Dendritic cell treated with granulocyte-macrophage colony-stimulating factor and Interleukin-4, amounts not matched to agents 40 ng/mL and 50 ng/mL, for 4 days (primary cell): ENCODE results near the gene ZNF554.
A peak's percentile ranks its signal among the peaks of the same experiment; 100 is the strongest.
"Not testable (repeated sequence)": the region's sequence is repeated elsewhere in the genome, so short reads cannot be mapped to it uniquely, and the experiment has no call there.

Source experiments
- H3K27ac Mint-ChIP-seq: one replicate; pipeline ENCODE4 v1.8.0; 2022; ENCODE audit warnings: mild to moderate bottlenecking, mixed read lengths
- H3K27me3 Mint-ChIP-seq: one replicate; pipeline ENCODE4 v1.8.0; 2022; ENCODE audit warnings: mild to moderate bottlenecking, mixed read lengths
- H3K36me3 Mint-ChIP-seq: one replicate; pipeline ENCODE4 v1.8.0; 2022; ENCODE audit warnings: low read depth, mixed read lengths
- H3K4me1 Mint-ChIP-seq: one replicate; pipeline ENCODE4 v1.8.0; 2022; ENCODE audit warnings: low read depth, mixed read lengths
- H3K4me3 Mint-ChIP-seq: one replicate; pipeline ENCODE4 v1.8.0; 2022; ENCODE audit warnings: mild to moderate bottlenecking, moderate library complexity, mixed read lengths
- H3K9me3 Mint-ChIP-seq: one replicate; pipeline ENCODE4 v1.8.0; 2022; ENCODE audit warnings: mixed read lengths
- intact Hi-C: fragments of 100-400 bp; cut with micrococcal nuclease; formaldehyde crosslinking; loops from one replicate; pipeline ENCODE4 v1.15.0; 2022

The ZNF554 gene

GRCh38 chr19:2782936-2783780 is 36.5 kb upstream of the ZNF554 start, which contains the start of gene SGTA:
TSS of gene SGTA (minus strand) at chr19:2783273. CDS start at chr19:2769068, 14,205 bp downstream.
- intact Hi-C loops, result loop anchor here (1.0 kb wide), 1 partner anchor 8 kb away; no protein-coding TSS in a partner anchor
- Mint-ChIP-seq H3K4me3 (peak within 1 kb of the TSS; percentile 90), H3K27me3 (no peaks in the 10 kb centered on the region), H3K9me3 (no peaks in the 10 kb centered on the region), H3K36me3 (peaks cover 33% of the 10 kb centered on the region), H3K4me1 (peaks cover 56% of the 10 kb centered on the region), H3K27ac (peak within 1 kb of the TSS; percentile 90)

GRCh38 chr19:2783781-2784145 is 35.9 kb upstream of the ZNF554 start:
- no peaks in the 10 kb centered on the region for H3K27me3 Mint-ChIP-seq
- no peaks in the 10 kb centered on the region for H3K9me3 Mint-ChIP-seq
- H3K36me3 Mint-ChIP-seq, result peaks cover 27% of the 10 kb centered on the region
- H3K27ac Mint-ChIP-seq, result peak overlapping the region; percentile 90
- intact Hi-C loops, result loop anchor here (1.0 kb wide), 1 partner anchor 8 kb away; no protein-coding TSS in a partner anchor
- peaks cover 56% of the 10 kb centered on the region for H3K4me1 Mint-ChIP-seq
- H3K4me3 Mint-ChIP-seq, result peak overlapping the region; percentile 90

GRCh38 chr19:2785244-2785997 is 34.2 kb upstream of the ZNF554 start, which contains the start of gene THOP1:
TSS of gene THOP1 (plus strand) at chr19:2785503. CDS start at chr19:2785663, 160 bp downstream.
- Mint-ChIP-seq H3K4me3 (peak within 1 kb of the TSS; percentile 91), H3K27me3 (no peaks in the 10 kb centered on the region), H3K9me3 (no peaks in the 10 kb centered on the region), H3K4me1 (peaks cover 57% of the 10 kb centered on the region), H3K27ac (peak within 1 kb of the TSS; percentile 74), H3K36me3 (peaks cover 28% of the 10 kb centered on the region)
- intact Hi-C loops, result loop anchor here (1.0 kb wide), 1 partner anchor 45 kb away; the partner anchor contains the start of gene SLC39A3

GRCh38 chr19:2787115-2787514 is 32.6 kb upstream of the ZNF554 start:
- peaks cover 40% of the 10 kb centered on the region for H3K4me1 Mint-ChIP-seq
- no peak overlapping the region for H3K27ac Mint-ChIP-seq
- H3K4me3 Mint-ChIP-seq, result no peak overlapping the region
- peaks cover 40% of the 10 kb centered on the region for H3K36me3 Mint-ChIP-seq
- H3K9me3 Mint-ChIP-seq, result no peaks in the 10 kb centered on the region
- intact Hi-C loops, result no loop called here
- no peaks in the 10 kb centered on the region for H3K27me3 Mint-ChIP-seq

GRCh38 chr19:2788237-2788636 is 31.4 kb upstream of the ZNF554 start:
- H3K27ac Mint-ChIP-seq, result no peak overlapping the region
- H3K4me3 Mint-ChIP-seq, result no peak overlapping the region
- peaks cover 34% of the 10 kb centered on the region for H3K4me1 Mint-ChIP-seq
- intact Hi-C loops, result no loop called here
- no peaks in the 10 kb centered on the region for H3K27me3 Mint-ChIP-seq
- H3K9me3 Mint-ChIP-seq, result no peaks in the 10 kb centered on the region
- peaks cover 38% of the 10 kb centered on the region for H3K36me3 Mint-ChIP-seq

GRCh38 chr19:2790194-2790556 is 29.5 kb upstream of the ZNF554 start:
- Mint-ChIP-seq H3K27ac (no peak overlapping the region), H3K9me3 (no peaks in the 10 kb centered on the region), H3K27me3 (no peaks in the 10 kb centered on the region), H3K4me1 (peaks cover 24% of the 10 kb centered on the region), H3K4me3 (no peak overlapping the region), H3K36me3 (peaks cover 57% of the 10 kb centered on the region)
- intact Hi-C loops, result no loop called here

- Mint-ChIP-seq H3K9me3 (no peaks in the 10 kb centered on the region), H3K4me3 (no peak overlapping the region), H3K27ac (no peak overlapping the region), H3K4me1 (peaks cover 22% of the 10 kb centered on the region), H3K27me3 (no peaks in the 10 kb centered on the region), H3K36me3 (peaks cover 62% of the 10 kb centered on the region)
- intact Hi-C loops, result no loop called here
Measured at GRCh38 chr19:2790557-2791271, 29.0 kb upstream of the ZNF554 start.

GRCh38 chr19:2791440-2791839 is 28.2 kb upstream of the ZNF554 start:
- peaks cover 15% of the 10 kb centered on the region for H3K4me1 Mint-ChIP-seq
- H3K27ac Mint-ChIP-seq, result no peak overlapping the region
- no peak overlapping the region for H3K4me3 Mint-ChIP-seq
- intact Hi-C loops, result no loop called here
- H3K36me3 Mint-ChIP-seq, result peaks cover 69% of the 10 kb centered on the region
- H3K9me3 Mint-ChIP-seq, result no peaks in the 10 kb centered on the region
- H3K27me3 Mint-ChIP-seq, result no peaks in the 10 kb centered on the region

- intact Hi-C loops, result no loop called here
- Mint-ChIP-seq H3K36me3 (peaks cover 74% of the 10 kb centered on the region), H3K4me3 (no peak overlapping the region), H3K9me3 (no peaks in the 10 kb centered on the region), H3K27ac (no peak overlapping the region), H3K27me3 (no peaks in the 10 kb centered on the region), H3K4me1 (peaks cover 16% of the 10 kb centered on the region)
Measured at GRCh38 chr19:2791876-2792275, 27.8 kb upstream of the ZNF554 start.

- H3K4me3 Mint-ChIP-seq, H3K27me3 Mint-ChIP-seq, H3K27ac Mint-ChIP-seq, H3K9me3 Mint-ChIP-seq, intact Hi-C loops: not testable (repeated sequence)
- H3K4me1 Mint-ChIP-seq, result peaks cover 11% of the 10 kb centered on the region
- peaks cover 81% of the 10 kb centered on the region for H3K36me3 Mint-ChIP-seq
Measured at GRCh38 chr19:2792666-2793065, 27.0 kb upstream of the ZNF554 start.

GRCh38 chr19:2793126-2793525 is 26.5 kb upstream of the ZNF554 start:
- Mint-ChIP-seq H3K9me3 (no peaks in the 10 kb centered on the region), H3K4me1 (peaks cover 11% of the 10 kb centered on the region), H3K4me3 (no peak overlapping the region), H3K36me3 (peaks cover 86% of the 10 kb centered on the region), H3K27ac (no peak overlapping the region), H3K27me3 (no peaks in the 10 kb centered on the region)
- intact Hi-C loops, result no loop called here

- H3K36me3 Mint-ChIP-seq, result peaks cover 90% of the 10 kb centered on the region
- no peaks in the 10 kb centered on the region for H3K27me3 Mint-ChIP-seq
- intact Hi-C loops, result no loop called here
- H3K4me3 Mint-ChIP-seq, result no peak overlapping the region
- H3K27ac Mint-ChIP-seq, result no peak overlapping the region
- no peaks in the 10 kb centered on the region for H3K9me3 Mint-ChIP-seq
- peaks cover 11% of the 10 kb centered on the region for H3K4me1 Mint-ChIP-seq
Measured at GRCh38 chr19:2793577-2793976, 26.1 kb upstream of the ZNF554 start.

- peaks cover 4% of the 10 kb centered on the region for H3K4me1 Mint-ChIP-seq
- H3K27ac Mint-ChIP-seq, result no peak overlapping the region
- H3K36me3 Mint-ChIP-seq, result peaks cover 95% of the 10 kb centered on the region
- H3K27me3 Mint-ChIP-seq, result no peaks in the 10 kb centered on the region
- intact Hi-C loops, result no loop called here
- no peak overlapping the region for H3K4me3 Mint-ChIP-seq
- H3K9me3 Mint-ChIP-seq, result no peaks in the 10 kb centered on the region
Measured at GRCh38 chr19:2795827-2796658, 23.6 kb upstream of the ZNF554 start.
